SK-N-SH (cell line): ENCODE measurements around the gene PRKCA. TPM values are rescaled to one million over a fixed set of nuclear protein-coding genes. Genes with fewer than 3 reads are reported as not detected.
A peak's percentile ranks its signal among the peaks of the same experiment; 100 is the strongest.

Experiments
- CTCF ChIA-PET: fragments of 300-600, 350-600 bp; formaldehyde crosslinking; extraction: SDS; loops from one replicate; lab custom pipeline; 2021; lab: Yijun Ruan, JAX
- POLR2A ChIA-PET: fragments of 350-600 bp; sonication (Branson Sonifier 250); formaldehyde crosslinking; extraction: SDS; loops from one replicate; lab custom pipeline; 2020; ENCODE audit warnings: antibody characterized with exemption, inconsistent platforms; lab: Yijun Ruan, JAX
- DNase-seq: peaks from one replicate; pipeline ENCODE4 v3.0.0; 2012
- H2AFZ ChIP-seq: fragments of 200-600 bp; sonication (generic); 2 replicates; pipeline ENCODE4 v1.8.1; 2016; ENCODE audit warnings: antibody characterized with exemption, mild to moderate bottlenecking, low read depth
- H3F3A ChIP-seq: fragments of 200-600 bp; sonication (generic); replicated peaks from 2 replicates; pipeline ENCODE3; 2016; ENCODE audit warnings: antibody characterized with exemption, mild to moderate bottlenecking; ENCODE audit not compliant: insufficient read depth
- H3K27ac ChIP-seq, 2 experiments: fragments of 200-500 bp in 1 of 2; fragments of 200-600 bp in 1 of 2; sonication (Bioruptor generic) in 1 of 2; sonication (generic), shearing (Covaris generic) in 1 of 2; 2 replicates each; pipeline versions ENCODE4 v1.5.1 to v1.6.1; 2014 to 2016; ENCODE audit warnings: low read depth in 2 of 2, inconsistent platforms in 1 of 2, low read length in 1 of 2, mild to moderate bottlenecking in 1 of 2, mixed read lengths in 1 of 2
- H3K27me3 ChIP-seq: fragments of 200-600 bp; sonication (generic), shearing (Covaris generic); 2 replicates; pipeline ENCODE4 v1.6.1; 2016; ENCODE audit warnings: mixed run types; ENCODE audit not compliant: insufficient read depth
- H3K36me3 ChIP-seq, 2 experiments: fragments of 200-500 bp in 1 of 2; fragments of 200-600 bp in 1 of 2; sonication (Bioruptor generic) in 1 of 2; sonication (generic) in 1 of 2; replicated peaks in 1 of 2; 2 replicates each; pipeline versions ENCODE3 to v1.5.1; 2014 to 2016; ENCODE audit warnings: low read length in 1 of 2, mild to moderate bottlenecking in 1 of 2; ENCODE audit not compliant: insufficient read depth in 2 of 2, control insufficient read depth in 1 of 2
- H3K4me1 ChIP-seq, 2 experiments: fragments of 200-500 bp in 1 of 2; fragments of 200-600 bp in 1 of 2; sonication (Bioruptor generic) in 1 of 2; sonication (generic), shearing (Covaris generic) in 1 of 2; 2 replicates each; pipeline versions ENCODE4 v1.5.1 to v1.6.1; 2014 to 2016; ENCODE audit warnings: low read depth in 1 of 2, low read length in 1 of 2, mixed run types in 1 of 2; ENCODE audit not compliant: insufficient read depth in 2 of 2, control insufficient read depth in 1 of 2
- H3K4me2 ChIP-seq: fragments of 200-600 bp; sonication (generic), shearing (Covaris generic); 2 replicates; pipeline ENCODE4 v1.6.1; 2017; ENCODE audit warnings: mixed run types
- H3K4me3 ChIP-seq, 2 experiments: fragments of 200-500 bp in 1 of 2; fragments of 200-600 bp in 1 of 2; sonication (Bioruptor generic) in 1 of 2; sonication (generic), shearing (Covaris generic) in 1 of 2; 2 replicates each; pipeline versions ENCODE4 v1.5.1 to v1.8.1; 2014 to 2016; ENCODE audit warnings: low read depth in 2 of 2, inconsistent platforms in 1 of 2, low read length in 1 of 2, mild to moderate bottlenecking in 1 of 2, mixed read lengths in 1 of 2, moderate library complexity in 1 of 2
- H3K79me2 ChIP-seq: fragments of 200-600 bp; sonication (generic); 2 replicates; pipeline ENCODE4 v1.8.1; 2017; ENCODE audit warnings: mild to moderate bottlenecking; ENCODE audit not compliant: insufficient read depth
- H3K9ac ChIP-seq: fragments of 200-600 bp; sonication (generic); 2 replicates; pipeline ENCODE4 v1.6.1; 2017; ENCODE audit warnings: mixed run types
- H3K9me2 ChIP-seq: fragments of 200-600 bp; sonication (generic); 2 replicates; pipeline ENCODE4 v1.6.1; 2017; ENCODE audit warnings: mixed run types
- H3K9me3 ChIP-seq: fragments of 200-600 bp; sonication (generic); 2 replicates; pipeline ENCODE4 v1.6.1; 2017; ENCODE audit warnings: mixed run types, mild to moderate bottlenecking, moderate library complexity
- H4K20me1 ChIP-seq: fragments of 200-600 bp; sonication (generic); 2 replicates; pipeline ENCODE4 v1.6.1; 2017; ENCODE audit warnings: mild to moderate bottlenecking, mixed run types; ENCODE audit not compliant: insufficient read depth
- CHD2 ChIP-seq: fragments of 150-350 bp; IDR thresholded peaks from 2 replicates; pipeline ENCODE4 v1.6.1; 2018; ENCODE audit warnings: low read length; ENCODE audit not compliant: partially characterized antibody
- CTCF ChIP-seq: fragments of 200-600 bp; sonication (generic); IDR thresholded peaks from 2 replicates; pipeline ENCODE4 v1.6.1; 2017; ENCODE audit warnings: antibody characterized with exemption, mild to moderate bottlenecking, moderate library complexity
- EZH2phosphoT487 ChIP-seq: fragments of 200-600 bp; sonication (generic); IDR thresholded peaks from 2 replicates; pipeline ENCODE4 v1.6.1; 2017; ENCODE audit warnings: low read depth, mixed run types, mild to moderate bottlenecking, antibody characterized with exemption, moderate library complexity, borderline replicate concordance
- FOSL2 ChIP-seq: IDR thresholded peaks from 2 replicates; pipeline ENCODE4 v1.4.0; 2012; ENCODE audit warnings: low read depth, mild to moderate bottlenecking, moderate library complexity, borderline replicate concordance
- FOXJ3 ChIP-seq: sonication (generic); formaldehyde crosslinking; IDR thresholded peaks from 2 replicates; pipeline ENCODE4 v1.5.1; 2020; ENCODE audit warnings: mild to moderate bottlenecking, missing genetic modification reagents
- GABPA ChIP-seq: IDR thresholded peaks from 2 replicates; pipeline ENCODE4 v1.4.0; 2012; ENCODE audit warnings: low read depth, mild to moderate bottlenecking
- JUND ChIP-seq: IDR thresholded peaks from 2 replicates; pipeline ENCODE4 v1.4.0; 2012
- MAX ChIP-seq: IDR thresholded peaks from 2 replicates; pipeline ENCODE4 v1.4.0; 2012; ENCODE audit warnings: low read depth
- MEF2A ChIP-seq: IDR thresholded peaks from 2 replicates; pipeline ENCODE4 v1.4.0; 2012; ENCODE audit warnings: low read depth, borderline replicate concordance
- NRF1 ChIP-seq: IDR thresholded peaks from 2 replicates; pipeline ENCODE4 v1.6.1; 2012; ENCODE audit warnings: low read depth, mild to moderate bottlenecking, low read length
- POLR2AphosphoS5 ChIP-seq: IDR thresholded peaks from 2 replicates; pipeline ENCODE4 v1.6.1; 2012; ENCODE audit warnings: low read depth, low read length
- SMC3 ChIP-seq: IDR thresholded peaks from 2 replicates; pipeline ENCODE4 v1.6.1; 2012; ENCODE audit warnings: low read depth, low read length, improper control_type of control experiment
- TAF1 ChIP-seq: IDR thresholded peaks from 2 replicates; pipeline ENCODE4 v1.6.1; 2012; ENCODE audit warnings: low read depth, mild to moderate bottlenecking, low read length, moderate library complexity, borderline replicate concordance
- USF1 ChIP-seq: IDR thresholded peaks from 2 replicates; pipeline ENCODE4 v1.4.0; 2012; ENCODE audit warnings: low read depth, borderline replicate concordance
- WGBS: methylation state at CpG from one replicate; pipeline ENCODE4 v1.1.6; 2017; ENCODE audit warnings: low lambda C conversion rate; 5-methylcytosine and 5-hydroxymethylcytosine counted together
- polyA plus RNA-seq, 3 experiments: library from polyadenylated mRNA; depleted of rRNA; stranded (reverse); fragments of >200 nt; gene quantifications; 2 replicates each; pipeline ENCODE4 v1.2.3, GENCODE V29; 2012
- TF ChIP-seq, protein P1 (sequence below): IDR thresholded peaks from 2 replicates; pipeline ENCODE4 v1.6.1; 2012; ENCODE audit warnings: mild to moderate bottlenecking, low read depth, low read length, moderate library complexity
- TF ChIP-seq, protein P2 (sequence below): IDR thresholded peaks from 2 replicates; pipeline ENCODE4; 2012

PRKCA gene
- polyA plus RNA-seq, 1 of the 3 experiments (the other 2 are of a cell fraction) = 108 TPM

DNA sequence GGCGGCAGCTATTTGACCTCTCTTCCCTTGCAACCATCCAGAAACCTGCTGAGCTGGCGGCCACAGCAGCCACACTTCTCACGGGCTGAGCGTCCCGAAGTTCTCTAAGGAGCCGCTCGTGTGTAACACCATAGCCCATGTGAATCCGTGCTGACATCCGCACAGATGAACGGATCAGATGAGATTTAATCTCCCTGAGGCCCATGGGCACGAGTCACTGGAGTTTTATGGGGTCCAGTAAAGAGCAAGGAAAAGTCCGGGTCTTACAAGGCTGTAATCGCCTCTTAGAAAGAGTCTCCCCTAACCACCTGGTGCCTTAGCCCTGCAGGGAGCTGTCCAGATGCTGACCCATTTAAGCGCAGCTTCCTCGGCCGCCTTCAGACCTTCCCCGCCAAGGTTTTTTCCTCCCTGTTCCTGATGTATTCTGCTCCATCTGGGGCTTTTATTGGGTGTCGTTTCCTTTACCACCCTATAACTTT, 527.0 kb downstream of the PRKCA start:
- no peak overlapping the region for H3K4me3 ChIP-seq
- 70% methylated on average over 18 of the region's 18 CpGs for WGBS
- CTCF ChIA-PET = interaction anchor here (1.0 to 2.8 kb wide), 3 partner anchors 13 to 102 kb away, joined by 3 to 12 read pairs (median 3); no protein-coding TSS in a partner anchor
- H3K4me1 ChIP-seq = peaks cover 4 to 19% of the 10 kb centered on the region in 2 experiments; a peak in 2 of 4 replicates
- H3K9me3 ChIP-seq = no peaks in the 10 kb centered on the region
- no peaks in the 10 kb centered on the region for H4K20me1 ChIP-seq
- H3K9ac ChIP-seq = no peak overlapping the region
- no peaks in the 10 kb centered on the region for H3K9me2 ChIP-seq
- no peaks in the 10 kb centered on the region for H3F3A ChIP-seq
- H3K27ac ChIP-seq = no peak overlapping the region
- H2AFZ ChIP-seq = no peak overlapping the region
- no peaks in the 10 kb centered on the region for H3K36me3 ChIP-seq
- no peak for DNase-seq
- no peak overlapping the region for H3K4me2 ChIP-seq
- POLR2A ChIA-PET = no interaction called here
- H3K27me3 ChIP-seq = peaks cover 23% of the 10 kb centered on the region
- H3K79me2 ChIP-seq = no peaks in the 10 kb centered on the region
- TF ChIP-seq, protein P1, sequence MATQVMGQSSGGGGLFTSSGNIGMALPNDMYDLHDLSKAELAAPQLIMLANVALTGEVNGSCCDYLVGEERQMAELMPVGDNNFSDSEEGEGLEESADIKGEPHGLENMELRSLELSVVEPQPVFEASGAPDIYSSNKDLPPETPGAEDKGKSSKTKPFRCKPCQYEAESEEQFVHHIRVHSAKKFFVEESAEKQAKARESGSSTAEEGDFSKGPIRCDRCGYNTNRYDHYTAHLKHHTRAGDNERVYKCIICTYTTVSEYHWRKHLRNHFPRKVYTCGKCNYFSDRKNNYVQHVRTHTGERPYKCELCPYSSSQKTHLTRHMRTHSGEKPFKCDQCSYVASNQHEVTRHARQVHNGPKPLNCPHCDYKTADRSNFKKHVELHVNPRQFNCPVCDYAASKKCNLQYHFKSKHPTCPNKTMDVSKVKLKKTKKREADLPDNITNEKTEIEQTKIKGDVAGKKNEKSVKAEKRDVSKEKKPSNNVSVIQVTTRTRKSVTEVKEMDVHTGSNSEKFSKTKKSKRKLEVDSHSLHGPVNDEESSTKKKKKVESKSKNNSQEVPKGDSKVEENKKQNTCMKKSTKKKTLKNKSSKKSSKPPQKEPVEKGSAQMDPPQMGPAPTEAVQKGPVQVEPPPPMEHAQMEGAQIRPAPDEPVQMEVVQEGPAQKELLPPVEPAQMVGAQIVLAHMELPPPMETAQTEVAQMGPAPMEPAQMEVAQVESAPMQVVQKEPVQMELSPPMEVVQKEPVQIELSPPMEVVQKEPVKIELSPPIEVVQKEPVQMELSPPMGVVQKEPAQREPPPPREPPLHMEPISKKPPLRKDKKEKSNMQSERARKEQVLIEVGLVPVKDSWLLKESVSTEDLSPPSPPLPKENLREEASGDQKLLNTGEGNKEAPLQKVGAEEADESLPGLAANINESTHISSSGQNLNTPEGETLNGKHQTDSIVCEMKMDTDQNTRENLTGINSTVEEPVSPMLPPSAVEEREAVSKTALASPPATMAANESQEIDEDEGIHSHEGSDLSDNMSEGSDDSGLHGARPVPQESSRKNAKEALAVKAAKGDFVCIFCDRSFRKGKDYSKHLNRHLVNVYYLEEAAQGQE = peak; percentile 98
- no peak for TF ChIP-seq MAX
- TF ChIP-seq, all 33 proteins: peak for 1

- Histone ChIP-seq H3K4me2 (no peak overlapping the region), H3K27me3 (peaks cover 27% of the 10 kb centered on the region), H3K9me3 (no peaks in the 10 kb centered on the region), H3K4me3 (no peak overlapping the region), H2AFZ (no peak overlapping the region), H4K20me1 (no peaks in the 10 kb centered on the region), H3K9me2 (no peaks in the 10 kb centered on the region), H3K79me2 (no peaks in the 10 kb centered on the region), H3K9ac (no peak overlapping the region), H3K4me1 (peaks cover 4 to 22% of the 10 kb centered on the region in 2 experiments; a peak in 2 of 4 replicates), H3F3A (no peaks in the 10 kb centered on the region), H3K36me3 (no peaks in the 10 kb centered on the region), H3K27ac (no peak overlapping the region)
- POLR2A ChIA-PET = no interaction called here
- 65% methylated on average over 10 of the region's 10 CpGs for WGBS
- CTCF ChIA-PET = interaction anchor here (1.0 to 2.8 kb wide), 2 partner anchors 89 to 102 kb away, joined by 3 to 12 read pairs; no protein-coding TSS in a partner anchor
- no peak for DNase-seq
- TF ChIP-seq, protein P2, sequence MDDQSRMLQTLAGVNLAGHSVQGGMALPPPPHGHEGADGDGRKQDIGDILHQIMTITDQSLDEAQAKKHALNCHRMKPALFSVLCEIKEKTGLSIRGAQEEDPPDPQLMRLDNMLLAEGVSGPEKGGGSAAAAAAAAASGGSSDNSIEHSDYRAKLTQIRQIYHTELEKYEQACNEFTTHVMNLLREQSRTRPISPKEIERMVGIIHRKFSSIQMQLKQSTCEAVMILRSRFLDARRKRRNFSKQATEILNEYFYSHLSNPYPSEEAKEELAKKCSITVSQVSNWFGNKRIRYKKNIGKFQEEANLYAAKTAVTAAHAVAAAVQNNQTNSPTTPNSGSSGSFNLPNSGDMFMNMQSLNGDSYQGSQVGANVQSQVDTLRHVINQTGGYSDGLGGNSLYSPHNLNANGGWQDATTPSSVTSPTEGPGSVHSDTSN = no peak
- TF ChIP-seq SMC3 (no peak), FOXJ3 (no peak), USF1 (no peak), POLR2AphosphoS5 (no peak), TAF1 (no peak), CTCF (no peak), EZH2phosphoT487 (no peak), MEF2A (no peak), GABPA (no peak), JUND (no peak), FOSL2 (no peak), NRF1 (no peak), CHD2 (no peak)
These were observed 527.5 kb downstream of the PRKCA start for GRCh38 chr17:66829883-66830282.
